HG02870 (cell line): ENCODE measurements around the gene CATSPERB.
"Not testable (repeated sequence)": the region's sequence is repeated elsewhere in the genome, so short reads cannot be mapped to it uniquely, and the experiment has no call there.

ENCODE experiments used
- ATAC-seq: cut with Tn5 transposase; IDR thresholded peaks from one replicate; pipeline ENCODE4 v1.9.1; 2021; ENCODE audit warnings: mild to moderate bottlenecking, moderate library complexity; ENCODE audit not compliant: unreplicated experiment

Gene CATSPERB

DNA sequence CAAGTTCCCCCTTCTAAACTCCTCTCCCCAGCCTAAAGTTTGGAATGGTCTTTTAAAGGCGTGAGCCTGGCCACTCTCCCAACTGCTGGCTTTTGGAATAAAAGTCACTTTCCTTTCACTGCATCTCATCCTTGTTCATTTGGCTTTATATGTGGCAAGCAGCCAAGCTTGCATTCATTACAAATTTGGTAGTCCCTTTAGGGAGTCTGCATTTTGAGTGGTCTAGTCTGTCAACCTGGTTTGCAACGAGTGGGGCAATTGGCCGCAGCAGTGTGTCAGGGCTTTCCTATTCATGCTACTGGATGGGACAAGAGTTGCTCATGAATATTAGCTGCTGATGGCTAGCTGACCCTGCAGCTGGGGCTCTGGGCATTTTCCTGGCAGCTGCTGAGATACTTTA, 57.0 kb downstream of the CATSPERB start:
- ATAC-seq: no peak

DNA sequence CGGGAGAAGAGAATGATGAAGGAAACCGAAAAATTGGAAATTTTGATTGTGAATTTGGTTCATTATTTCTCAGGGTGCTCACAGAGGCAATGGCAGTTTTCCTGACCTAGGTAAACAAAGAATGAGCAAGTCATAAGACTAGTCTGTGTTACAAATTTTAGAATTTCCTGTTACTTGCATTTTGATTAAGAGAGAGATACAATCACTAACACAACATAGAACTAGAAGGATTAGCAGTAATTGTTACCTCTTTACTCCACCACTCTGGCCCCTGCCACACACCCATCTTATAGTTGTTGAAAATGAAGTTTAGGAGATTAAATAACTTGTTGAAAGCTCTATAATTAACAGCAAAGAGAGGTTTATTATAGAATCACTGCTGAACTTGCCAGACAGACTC, 62.0 kb downstream of the CATSPERB start:
- ATAC-seq: no peak

DNA sequence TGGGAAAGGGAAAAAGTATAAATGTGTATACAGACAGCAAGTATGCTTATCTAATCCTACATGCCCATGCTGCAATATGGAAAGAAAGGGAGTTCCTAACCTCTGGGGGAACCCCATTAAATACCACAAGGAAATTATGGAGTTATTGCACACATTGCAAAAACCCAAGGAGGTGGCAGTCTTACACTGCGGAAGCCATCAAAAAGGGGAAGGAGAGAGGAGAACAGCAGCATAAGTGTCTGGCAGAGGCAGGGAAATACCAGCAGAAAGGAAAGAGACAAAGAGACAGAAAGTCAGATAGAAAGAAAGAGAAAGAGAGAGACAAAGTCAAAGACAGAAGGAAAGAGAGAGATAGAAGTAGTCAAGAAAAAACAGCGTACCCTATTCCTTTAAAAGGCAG, 64.8 kb downstream of the CATSPERB start:
- not testable (repeated sequence) for ATAC-seq

- ATAC-seq: no peak
Observed at GRCh38 chr14:91660790-91661189, 71.1 kb downstream of the CATSPERB start.

GRCh38 chr14:91654836-91655235, 77.0 kb downstream of the CATSPERB start:
- no peak for ATAC-seq

DNA sequence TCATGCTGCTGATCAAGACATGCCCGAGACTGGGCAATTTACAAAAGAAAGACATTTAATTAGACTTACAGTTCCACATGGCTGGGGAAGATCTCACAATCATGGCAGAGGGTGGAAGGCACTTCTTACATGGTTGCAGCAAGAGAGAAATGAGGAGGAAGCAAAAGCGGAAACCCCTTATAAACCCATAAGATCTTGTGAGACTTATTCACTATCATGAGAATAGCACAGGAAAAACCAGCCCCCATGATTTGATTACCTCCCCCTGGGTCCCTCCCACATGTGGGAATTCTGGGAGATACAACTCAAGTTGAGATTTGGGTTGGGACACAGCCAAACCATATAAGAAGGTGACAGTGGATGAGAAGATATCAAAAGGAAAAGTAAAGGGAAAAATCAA, 78.4 kb downstream of the CATSPERB start:
- no peak for ATAC-seq

GRCh38 chr14:91649930-91650329, 82.0 kb downstream of the CATSPERB start:
- ATAC-seq: no peak

- no peak for ATAC-seq
Observed at GRCh38 chr14:91647856-91648255, 84.0 kb downstream of the CATSPERB start.

DNA sequence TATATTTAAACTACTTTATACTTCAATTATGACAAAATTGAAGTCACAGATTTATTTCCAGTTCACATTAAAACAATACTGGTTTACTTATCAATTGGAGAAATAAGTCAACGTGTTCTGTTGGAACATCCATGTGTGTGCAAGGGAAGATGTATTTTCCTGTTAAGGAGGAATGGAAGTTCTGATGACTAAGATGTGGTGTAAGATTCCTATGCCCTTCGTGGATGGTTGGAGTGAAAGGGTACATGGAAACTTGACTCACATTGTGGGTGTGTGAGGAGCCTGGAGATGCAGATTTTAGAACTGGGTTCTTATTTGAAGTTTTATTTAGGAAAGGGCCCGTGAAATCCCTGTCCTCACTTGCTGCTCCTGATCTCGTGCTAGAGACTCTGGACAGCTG, 95.3 kb downstream of the CATSPERB start:
- ATAC-seq: no peak

- no peak for ATAC-seq
Observed at GRCh38 chr14:91624757-91625156, 107.1 kb downstream of the CATSPERB start.

DNA sequence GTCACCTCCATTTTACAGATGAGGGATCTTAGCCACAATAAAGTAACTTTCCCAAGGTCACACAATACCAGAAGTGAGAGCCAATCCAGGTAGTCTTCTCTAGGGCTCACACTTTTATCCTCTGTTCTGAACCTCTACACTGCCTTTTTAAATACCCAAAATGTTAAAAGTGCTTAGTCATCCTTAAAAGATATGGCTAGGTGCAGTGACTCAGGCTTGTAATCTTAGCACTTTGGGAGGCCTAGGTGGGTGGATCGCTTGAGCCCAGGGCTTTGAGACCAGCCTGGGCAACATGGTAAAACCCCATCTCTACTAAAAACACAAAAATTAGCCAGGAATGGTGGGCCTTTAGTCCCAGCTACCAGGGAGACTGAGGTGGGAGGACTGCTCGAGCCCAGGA, 117.7 kb downstream of the CATSPERB start:
- ATAC-seq: no peak

- no peak for ATAC-seq
Observed at GRCh38 chr14:91613459-91614112, 118.3 kb downstream of the CATSPERB start.

- ATAC-seq: no peak
Observed at GRCh38 chr14:91611528-91611927, 120.4 kb downstream of the CATSPERB start.

GRCh38 chr14:91609161-91609560, 122.7 kb downstream of the CATSPERB start:
- ATAC-seq: no peak

GRCh38 chr14:91607322-91608047, 124.4 kb downstream of the CATSPERB start:
- ATAC-seq: no peak

DNA sequence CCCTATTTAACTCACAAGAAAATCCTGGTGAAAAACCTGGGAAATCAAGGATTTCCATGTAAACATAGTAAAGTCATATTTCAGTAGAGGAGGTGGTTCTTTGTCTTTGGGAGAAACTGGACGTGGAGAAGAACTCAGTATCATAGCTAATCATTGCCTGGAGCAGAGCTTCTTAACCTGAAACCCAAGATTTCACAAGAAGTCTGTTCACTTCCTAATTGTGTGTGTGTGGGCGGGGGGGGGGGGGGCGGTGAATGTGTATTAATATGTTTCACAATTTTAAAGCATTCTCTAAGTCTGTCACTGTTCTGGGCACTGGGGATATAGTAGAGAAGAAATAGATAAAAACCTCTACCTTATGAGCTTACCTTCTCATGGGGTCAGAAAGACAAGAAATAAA, 125.0 kb downstream of the CATSPERB start:
- no peak for ATAC-seq

- ATAC-seq: not testable (repeated sequence)
Observed at GRCh38 chr14:91604611-91605010, 127.3 kb downstream of the CATSPERB start.

- ATAC-seq: no peak
Observed at GRCh38 chr14:91599994-91600393, 131.9 kb downstream of the CATSPERB start.

GRCh38 chr14:91595736-91596135, 136.2 kb downstream of the CATSPERB start:
- no peak for ATAC-seq

DNA sequence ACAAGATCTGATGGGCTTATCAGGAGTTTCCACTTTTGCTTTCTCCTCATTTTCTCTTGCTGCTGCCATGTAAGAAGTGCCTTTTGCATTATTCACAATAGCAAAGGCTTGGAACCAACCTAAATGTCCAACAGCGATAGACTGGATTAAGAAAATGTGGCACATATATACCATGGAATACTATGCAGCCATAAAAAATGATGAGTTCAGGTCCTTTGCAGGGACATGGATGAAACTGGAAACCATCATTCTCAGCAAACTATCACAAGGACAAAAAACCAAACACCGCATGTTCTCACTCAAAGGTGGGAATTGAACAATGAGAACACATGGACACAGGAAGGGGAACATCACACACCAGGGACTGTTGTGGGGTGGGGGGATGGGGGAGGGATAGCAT, 137.9 kb downstream of the CATSPERB start:
- ATAC-seq: not testable (repeated sequence)

GRCh38 chr14:91586410-91586809, 145.5 kb downstream of the CATSPERB start:
- ATAC-seq: no peak

DNA sequence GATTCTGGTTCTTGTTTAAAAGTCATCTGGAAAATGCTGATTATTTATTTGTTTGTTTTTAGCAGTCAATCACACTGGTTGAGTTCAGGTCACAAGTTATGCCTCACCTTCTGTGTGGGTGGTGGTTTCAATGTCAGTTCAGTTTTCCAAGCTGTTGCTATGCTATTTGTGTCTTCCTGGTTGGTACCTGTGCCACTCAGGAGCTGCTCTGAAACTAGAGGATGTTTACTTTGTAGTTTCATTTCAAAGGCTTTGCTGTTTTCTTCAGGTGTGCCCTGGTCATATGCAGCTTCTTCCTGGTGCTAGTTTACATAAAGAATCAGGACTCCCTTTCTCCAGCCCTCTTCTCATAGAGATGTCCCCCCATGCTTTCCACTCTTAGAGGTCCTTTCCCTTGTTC, 146.0 kb downstream of the CATSPERB start:
- ATAC-seq: no peak

DNA sequence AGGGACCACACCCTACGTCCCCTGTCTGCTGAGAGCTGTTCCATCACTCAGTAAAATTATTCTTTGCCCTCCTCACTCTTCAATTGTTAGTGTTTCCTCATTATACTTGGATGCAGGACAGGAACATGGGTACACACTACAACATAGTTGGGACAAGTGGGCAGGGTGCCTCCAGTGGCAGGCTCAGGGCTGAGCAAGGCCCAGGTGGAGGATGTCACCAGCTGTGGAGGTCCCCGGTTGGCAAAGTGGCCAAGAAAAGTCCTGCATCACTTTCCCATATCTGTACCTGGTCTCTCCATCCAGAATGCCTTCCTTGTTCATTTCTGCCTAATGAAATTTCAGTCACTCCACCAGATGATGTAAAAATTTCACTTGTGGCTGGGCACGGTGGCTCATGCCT, 149.1 kb downstream of the CATSPERB start:
- ATAC-seq: no peak
